GM12872 (cell line): ENCODE results near the gene ALDH5A1.
A peak's percentile ranks its signal among the peaks of the same experiment; 100 is the strongest.

Experiments
- CTCF ChIP-seq: IDR thresholded peaks from 3 replicates; pipeline ENCODE4 v1.5.1; 2011; ENCODE audit warnings: low read depth, mild to moderate bottlenecking, low read length, moderate library complexity; ENCODE audit not compliant: insufficient read depth

The ALDH5A1 gene

GRCh38 chr6:24494821-24495795 is at the start of gene ALDH5A1:
Gene ALDH5A1, plus strand, starts transcription at chr6:24494969. Its CDS starts 28 bp downstream, at chr6:24494997.
- TF ChIP-seq CTCF: peak; percentile 48

GRCh38 chr6:24445704-24446103 is 49.1 kb upstream of the ALDH5A1 start:
- TF ChIP-seq CTCF: no peak

- no peak for TF ChIP-seq CTCF
These were observed 48.1 kb upstream of the ALDH5A1 start for GRCh38 chr6:24446670-24447069.

- TF ChIP-seq CTCF: no peak
These were observed 46.4 kb upstream of the ALDH5A1 start for GRCh38 chr6:24448396-24448795.

- no peak for TF ChIP-seq CTCF
These were observed 45.8 kb upstream of the ALDH5A1 start for GRCh38 chr6:24448828-24449525.

- TF ChIP-seq CTCF: no peak
These were observed 43.0 kb upstream of the ALDH5A1 start for GRCh38 chr6:24451581-24452388.

- TF ChIP-seq CTCF: no peak
These were observed 40.8 kb upstream of the ALDH5A1 start for GRCh38 chr6:24453921-24454320.
